Neuronal stem cell (in vitro differentiated cells): Measurements from ENCODE around the gene LUM.

ENCODE experiments used
- DNase-seq: peaks from one replicate; pipeline ENCODE4 v3.0.0-alpha.2; 2013; ENCODE audit warnings: low spot score
- H2AFZ ChIP-seq: one replicate; pipeline ENCODE4 v1.6.1; 2013; ENCODE audit warnings: mild to moderate bottlenecking, low read length, inconsistent platforms
- H2AK5ac ChIP-seq: 2 replicates; pipeline ENCODE4 v1.6.1; 2013; ENCODE audit warnings: low read depth, mild to moderate bottlenecking, inconsistent platforms, low read length, moderate library complexity, mixed read lengths
- H2BK120ac ChIP-seq: 2 replicates; pipeline ENCODE4 v1.6.1; 2013; ENCODE audit warnings: low read depth, mild to moderate bottlenecking, inconsistent platforms, low read length, moderate library complexity, mixed read lengths
- H2BK12ac ChIP-seq: one replicate; pipeline ENCODE4 v1.6.1; 2013; ENCODE audit warnings: low read length, inconsistent platforms
- H2BK15ac ChIP-seq: 2 replicates; pipeline ENCODE4 v1.6.1; 2013; ENCODE audit warnings: mild to moderate bottlenecking, low read length, inconsistent platforms, mixed read lengths
- H2BK5ac ChIP-seq: one replicate; pipeline ENCODE4 v1.6.1; 2013; ENCODE audit warnings: inconsistent platforms, mild to moderate bottlenecking, low read length, moderate library complexity
- H3K14ac ChIP-seq: one replicate; pipeline ENCODE4 v1.6.1; 2013; ENCODE audit warnings: low read length, inconsistent platforms
- H3K18ac ChIP-seq: 2 replicates; pipeline ENCODE4 v1.6.1; 2013; ENCODE audit warnings: low read length, inconsistent platforms
- H3K23ac ChIP-seq: 2 replicates; pipeline ENCODE4 v1.6.1; 2013; ENCODE audit warnings: low read depth, mild to moderate bottlenecking, mixed read lengths, low read length, inconsistent platforms; ENCODE audit not compliant: poor library complexity
- H3K27ac ChIP-seq: replicated peaks from 3 replicates; pipeline ENCODE4 v1.5.1; 2013; ENCODE audit warnings: low read length, inconsistent platforms
- H3K27me3 ChIP-seq, 3 experiments: 2 replicates each; pipeline ENCODE4 v1.6.1; 2013; ENCODE audit warnings: low read length in 3 of 3, mild to moderate bottlenecking in 2 of 3, inconsistent platforms in 1 of 3, low read depth in 1 of 3, mixed read lengths in 1 of 3, moderate library complexity in 1 of 3; ENCODE audit not compliant: control insufficient read depth in 3 of 3, insufficient read depth in 3 of 3
- H3K36me3 ChIP-seq, 2 donors: replicated peaks in 1 of 2; 2 replicates each; pipeline ENCODE4 v1.6.1; 2013; ENCODE audit warnings: low read length in 2 of 2; ENCODE audit not compliant: control insufficient read depth in 2 of 2, insufficient read depth in 2 of 2
- H3K4ac ChIP-seq: 2 replicates; pipeline ENCODE4 v1.6.1; 2013; ENCODE audit warnings: inconsistent platforms, mild to moderate bottlenecking, low read length, moderate library complexity
- H3K4me1 ChIP-seq, 2 donors: 1 replicate in 1 of 2; 2 replicates in 1 of 2; pipeline ENCODE4 v1.6.1; 2013; ENCODE audit warnings: low read length in 2 of 2, low read depth in 1 of 2; ENCODE audit not compliant: control insufficient read depth in 2 of 2, insufficient read depth in 1 of 2
- H3K4me2 ChIP-seq: one replicate; pipeline ENCODE4 v1.6.1; 2013; ENCODE audit warnings: mild to moderate bottlenecking, low read length, inconsistent platforms; ENCODE audit not compliant: insufficient read depth, poor library complexity, severe bottlenecking
- H3K4me3 ChIP-seq, 2 donors: 2 replicates each; pipeline ENCODE4 v1.5.1; 2013; ENCODE audit warnings: low read length in 2 of 2, mild to moderate bottlenecking in 2 of 2, inconsistent platforms in 1 of 2, moderate library complexity in 1 of 2
- H3K79me1 ChIP-seq: one replicate; pipeline ENCODE4 v1.6.1; 2013; ENCODE audit warnings: low read depth, mild to moderate bottlenecking, inconsistent platforms, low read length, moderate library complexity
- H3K9ac ChIP-seq: one replicate; pipeline ENCODE4 v1.6.1; 2013; ENCODE audit warnings: mild to moderate bottlenecking, low read depth, low read length, inconsistent platforms; ENCODE audit not compliant: poor library complexity
- H3K9me3 ChIP-seq, 2 donors: replicated peaks in 1 of 2; 2 replicates each; pipeline versions ENCODE3 to v1.6.1; 2013; ENCODE audit warnings: low read length in 2 of 2, mild to moderate bottlenecking in 2 of 2, inconsistent platforms in 1 of 2, low read depth in 1 of 2, mixed read lengths in 1 of 2, moderate library complexity in 1 of 2; ENCODE audit not compliant: control insufficient read depth in 2 of 2, insufficient read depth in 1 of 2
- H4K8ac ChIP-seq: one replicate; pipeline ENCODE4 v1.6.1; 2013; ENCODE audit warnings: low read depth, mild to moderate bottlenecking, inconsistent platforms, low read length, moderate library complexity
- H4K91ac ChIP-seq: one replicate; pipeline ENCODE4 v1.6.1; 2013; ENCODE audit warnings: low read length, low read depth, mild to moderate bottlenecking, inconsistent platforms; ENCODE audit not compliant: poor library complexity
- WGBS, 2 donors: extraction: QIAGEN DNeasy Blood & Tissue Kit; methylation state at CpG; one replicate each; pipeline ENCODE4 v1.1.7; 2013; ENCODE audit warnings: missing lambda C conversion rate in 2 of 2, mixed read lengths in 1 of 2; ENCODE audit not compliant: insufficient read length in 2 of 2, insufficient replicate concordance in 1 of 2; ENCODE audit errors: extremely low coverage in 2 of 2; 5-methylcytosine and 5-hydroxymethylcytosine counted together

The LUM gene

GRCh38 chr12:91072931-91073330 is 38.4 kb downstream of the LUM start:
- no peaks in the 10 kb centered on the region for H3K36me3 ChIP-seq
- no peaks in the 10 kb centered on the region for H3K4me1 ChIP-seq
- H2BK15ac ChIP-seq = no peak overlapping the region
- H3K27ac ChIP-seq = no peak overlapping the region
- no peak overlapping the region for H3K14ac ChIP-seq
- no peaks in the 10 kb centered on the region for H3K79me1 ChIP-seq
- no peak overlapping the region for H3K18ac ChIP-seq
- no peak overlapping the region for H2AFZ ChIP-seq
- no peak overlapping the region for H3K9ac ChIP-seq
- no CpG with 5 or more reads among the region's 2 CpGs for WGBS, 2 donors
- no peak overlapping the region for H4K91ac ChIP-seq
- H2BK5ac ChIP-seq = no peak overlapping the region
- no peak overlapping the region for H3K4ac ChIP-seq
- H3K4me3 ChIP-seq = no peak overlapping the region
- H3K23ac ChIP-seq = no peak overlapping the region
- H4K8ac ChIP-seq = no peak overlapping the region
- no peak for DNase-seq
- H3K4me2 ChIP-seq = no peak overlapping the region
- no peak overlapping the region for H2BK12ac ChIP-seq
- no peaks in the 10 kb centered on the region for H3K9me3 ChIP-seq
- H2AK5ac ChIP-seq = no peak overlapping the region
- no peaks in the 10 kb centered on the region for H3K27me3 ChIP-seq
- H2BK120ac ChIP-seq = no peak overlapping the region

- no peaks in the 10 kb centered on the region for H3K4me1 ChIP-seq
- H3K4me2 ChIP-seq = no peak overlapping the region
- no peak overlapping the region for H2BK15ac ChIP-seq
- H3K23ac ChIP-seq = no peak overlapping the region
- H2AK5ac ChIP-seq = no peak overlapping the region
- H2BK12ac ChIP-seq = no peak overlapping the region
- H4K91ac ChIP-seq = no peak overlapping the region
- no peaks in the 10 kb centered on the region for H3K9me3 ChIP-seq
- no peak overlapping the region for H3K18ac ChIP-seq
- no peak overlapping the region for H3K4me3 ChIP-seq
- H2AFZ ChIP-seq = no peak overlapping the region
- H3K4ac ChIP-seq = no peak overlapping the region
- no peaks in the 10 kb centered on the region for H3K79me1 ChIP-seq
- H3K27ac ChIP-seq = no peak overlapping the region
- H2BK5ac ChIP-seq = no peak overlapping the region
- H3K14ac ChIP-seq = no peak overlapping the region
- no peak overlapping the region for H2BK120ac ChIP-seq
- H3K27me3 ChIP-seq = no peaks in the 10 kb centered on the region
- no peak overlapping the region for H4K8ac ChIP-seq
- DNase-seq = no peak
- no peaks in the 10 kb centered on the region for H3K36me3 ChIP-seq
- no peak overlapping the region for H3K9ac ChIP-seq
Measured at GRCh38 chr12:91070936-91071335, 40.4 kb downstream of the LUM start.

GRCh38 chr12:91065396-91065795 is 45.9 kb downstream of the LUM start:
- Histone ChIP-seq H2BK12ac (no peak overlapping the region), H3K4me1 (no peaks in the 10 kb centered on the region), H3K18ac (no peak overlapping the region), H3K14ac (no peak overlapping the region), H3K27me3 (no peaks in the 10 kb centered on the region), H2BK120ac (no peak overlapping the region), H2BK15ac (no peak overlapping the region), H3K36me3 (no peaks in the 10 kb centered on the region), H3K9ac (no peak overlapping the region), H3K27ac (no peak overlapping the region), H2BK5ac (no peak overlapping the region), H3K4me3 (no peak overlapping the region), H2AFZ (no peak overlapping the region), H3K4ac (no peak overlapping the region), H3K9me3 (no peaks in the 10 kb centered on the region), H4K8ac (no peak overlapping the region), H4K91ac (no peak overlapping the region), H2AK5ac (no peak overlapping the region), H3K79me1 (no peaks in the 10 kb centered on the region), H3K4me2 (no peak overlapping the region), H3K23ac (no peak overlapping the region)
- WGBS, 2 donors = no CpG with 5 or more reads among the region's 3 CpGs
- no peak for DNase-seq

- no peaks in the 10 kb centered on the region for H3K36me3 ChIP-seq
- no peaks in the 10 kb centered on the region for H3K4me1 ChIP-seq
- no peak overlapping the region for H3K23ac ChIP-seq
- no peak overlapping the region for H2BK15ac ChIP-seq
- H3K27me3 ChIP-seq = no peaks in the 10 kb centered on the region
- no peak overlapping the region for H3K4me2 ChIP-seq
- no peak overlapping the region for H3K9ac ChIP-seq
- whole genome bisulfite sequencing, 2 donors = no CpG with 5 or more reads among the region's 3 CpGs
- no peak overlapping the region for H2BK120ac ChIP-seq
- H2AK5ac ChIP-seq = no peak overlapping the region
- no peak for DNase-seq
- H3K18ac ChIP-seq = no peak overlapping the region
- H4K91ac ChIP-seq = no peak overlapping the region
- H2BK5ac ChIP-seq = no peak overlapping the region
- H2BK12ac ChIP-seq = no peak overlapping the region
- no peak overlapping the region for H3K14ac ChIP-seq
- H3K27ac ChIP-seq = no peak overlapping the region
- no peak overlapping the region for H3K4me3 ChIP-seq
- H3K9me3 ChIP-seq = no peaks in the 10 kb centered on the region
- H4K8ac ChIP-seq = no peak overlapping the region
- H3K79me1 ChIP-seq = no peaks in the 10 kb centered on the region
- no peak overlapping the region for H3K4ac ChIP-seq
- no peak overlapping the region for H2AFZ ChIP-seq
Measured at GRCh38 chr12:91064640-91065039, 46.7 kb downstream of the LUM start.
